ENCODE measurements around the gene XPR1.
A peak's percentile ranks its signal among the peaks of the same experiment; 100 is the strongest.

XPR1 gene

GRCh38 chr1:180603850-180604226, 28.0 kb upstream of the XPR1 start:
- no peak for DNase-seq (ENCODE audit: low read depth)
- no peak for TF ChIP-seq CTCF (IDR thresholded peaks at IDR 0.05; ENCODE audit: low read length, missing control alignments)
- H3K4me3 ChIP-seq (replicated peaks; ENCODE audit: low read depth, low read length), result no peak overlapping the region

GRCh38 chr1:180606155-180606554, 25.7 kb upstream of the XPR1 start:
- no peak overlapping the region for H3K4me3 ChIP-seq (replicated peaks; ENCODE audit: low read depth, low read length)
- DNase-seq (ENCODE audit: low read depth), result no peak
- TF ChIP-seq CTCF (IDR thresholded peaks at IDR 0.05; ENCODE audit: low read length, missing control alignments), result no peak

DNA sequence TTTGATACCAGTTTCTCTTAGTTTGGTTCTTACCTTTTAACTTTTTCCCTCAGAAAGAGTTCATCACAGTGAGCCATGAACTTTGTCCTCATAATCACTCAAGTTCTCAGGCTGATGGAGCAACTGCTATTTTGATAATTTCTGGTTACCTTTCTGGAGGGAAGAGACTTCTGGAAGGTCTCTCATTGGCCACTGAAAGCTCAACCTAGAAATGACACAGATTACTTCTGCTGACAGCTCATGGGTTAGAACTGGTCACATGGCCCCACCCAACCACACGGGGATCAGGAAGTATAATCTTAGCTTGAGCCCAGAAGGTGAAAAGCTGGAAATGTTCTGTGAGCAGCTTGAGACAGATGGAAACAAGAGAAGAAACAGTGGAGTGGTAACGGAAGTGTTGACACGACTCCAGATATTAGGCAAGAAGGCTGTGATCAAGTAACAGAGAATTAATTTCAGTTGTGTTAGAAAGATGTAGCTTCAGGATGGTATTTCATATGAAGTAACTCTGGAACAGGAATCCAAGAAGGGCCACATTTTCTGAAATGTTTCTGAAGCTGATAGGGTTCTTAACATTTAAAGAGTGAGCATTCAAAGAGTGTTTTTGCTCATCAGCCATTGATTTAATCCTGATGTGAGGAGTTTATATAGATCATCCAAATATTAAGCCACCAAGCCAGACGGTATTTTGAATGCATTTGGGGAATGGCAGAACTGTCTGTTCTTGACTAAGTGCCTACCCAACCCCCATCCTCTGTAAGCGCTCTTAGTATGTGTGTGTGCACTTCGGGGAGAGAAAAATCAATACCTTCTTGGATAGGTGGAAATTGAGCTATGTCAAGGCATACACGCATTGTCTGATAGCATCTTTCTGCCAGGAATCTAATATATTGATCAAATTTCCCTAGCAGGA, 21.9 kb upstream of the XPR1 start:
- TF ChIP-seq CTCF (IDR thresholded peaks at IDR 0.05; ENCODE audit: low read length, missing control alignments), result no peak
- no peak overlapping the region for H3K4me3 ChIP-seq (replicated peaks; ENCODE audit: low read depth, low read length)
- peak; percentile 67 for DNase-seq (ENCODE audit: low read depth)

- no peak for DNase-seq (ENCODE audit: low read depth)
- TF ChIP-seq CTCF (IDR thresholded peaks at IDR 0.05; ENCODE audit: low read length, missing control alignments), result no peak
- H3K4me3 ChIP-seq (replicated peaks; ENCODE audit: low read depth, low read length), result no peak overlapping the region
These were observed 21.2 kb upstream of the XPR1 start for GRCh38 chr1:180610556-180611015.

- no peak overlapping the region for H3K4me3 ChIP-seq (replicated peaks; ENCODE audit: low read depth, low read length)
- no peak for TF ChIP-seq CTCF (IDR thresholded peaks at IDR 0.05; ENCODE audit: low read length, missing control alignments)
- DNase-seq (ENCODE audit: low read depth), result peak; percentile 39
These were observed 20.5 kb upstream of the XPR1 start for GRCh38 chr1:180611016-180611930.

DNA sequence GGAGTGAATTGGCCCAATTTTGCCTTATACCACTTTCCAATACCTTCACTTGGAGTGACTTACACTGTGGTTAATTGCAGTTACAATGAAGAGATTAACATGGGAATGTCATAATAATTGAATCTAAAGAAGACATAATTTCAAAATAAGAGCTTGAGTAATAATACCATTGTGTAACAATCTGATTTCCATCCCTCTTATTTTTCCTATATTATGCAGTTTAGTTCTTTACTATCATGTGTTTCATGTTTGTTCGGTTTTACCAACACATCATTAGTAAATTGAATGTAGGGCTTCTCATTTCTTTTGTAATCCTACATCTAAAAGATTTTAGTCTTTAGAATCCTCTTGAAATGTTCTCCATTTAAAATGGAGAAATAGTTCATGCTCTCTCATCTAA, 19.2 kb upstream of the XPR1 start:
- H3K4me3 ChIP-seq (replicated peaks; ENCODE audit: low read depth, low read length), result no peak overlapping the region
- DNase-seq (ENCODE audit: low read depth), result no peak
- TF ChIP-seq CTCF (IDR thresholded peaks at IDR 0.05; ENCODE audit: low read length, missing control alignments), result no peak

Data from fibroblast of pulmonary artery (primary cell).